Liver (tissue), 9 donors: ENCODE data around the gene OR10W1. TPM values are rescaled to one million over a fixed set of nuclear protein-coding genes. Genes with fewer than 3 reads are reported as not detected.

ENCODE experiments used
- DNase-seq: peaks from one replicate; pipeline ENCODE4 v3.0.0-alpha.2; 2017; ENCODE audit warnings: low spot score
- H3K27ac ChIP-seq, 2 donors: one replicate each; pipeline ENCODE4 v1.7.0; 2013; ENCODE audit warnings: inconsistent platforms in 2 of 2, low read length in 2 of 2, control low read depth in 1 of 2, low read depth in 1 of 2, mild to moderate bottlenecking in 1 of 2
- H3K27me3 ChIP-seq, 4 donors: one replicate each; pipeline versions ENCODE4 v1.6.1 to v1.7.0; 2013; ENCODE audit warnings: low read length in 3 of 4, inconsistent platforms in 1 of 4, mild to moderate bottlenecking in 1 of 4, moderate library complexity in 1 of 4; ENCODE audit not compliant: control insufficient read depth in 4 of 4, insufficient read depth in 4 of 4
- H3K36me3 ChIP-seq, 4 donors: one replicate each; pipeline versions ENCODE4 v1.6.1 to v1.7.0; 2013; ENCODE audit warnings: low read length in 3 of 4, mild to moderate bottlenecking in 3 of 4, low read depth in 1 of 4, moderate library complexity in 1 of 4; ENCODE audit not compliant: control insufficient read depth in 4 of 4, insufficient read depth in 3 of 4
- H3K4me1 ChIP-seq, 4 donors: one replicate each; pipeline versions ENCODE4 v1.6.1 to v1.7.0; 2013; ENCODE audit warnings: low read length in 3 of 4, mild to moderate bottlenecking in 3 of 4, moderate library complexity in 1 of 4; ENCODE audit not compliant: control insufficient read depth in 4 of 4, insufficient read depth in 4 of 4
- H3K4me3 ChIP-seq, 3 donors: one replicate each; pipeline versions ENCODE4 v1.6.1 to v1.7.0; 2013; ENCODE audit warnings: low read length in 3 of 3, control low read depth in 1 of 3, low read depth in 1 of 3, mild to moderate bottlenecking in 1 of 3
- H3K9ac ChIP-seq, 2 donors: one replicate each; pipeline ENCODE4 v1.7.0; 2013; ENCODE audit warnings: low read length in 2 of 2, mild to moderate bottlenecking in 2 of 2, moderate library complexity in 2 of 2, control low read depth in 1 of 2, low read depth in 1 of 2
- H3K9me3 ChIP-seq, 4 donors: one replicate each; pipeline versions ENCODE4 v1.6.1 to v1.7.0; 2013; ENCODE audit warnings: low read length in 3 of 4; ENCODE audit not compliant: control insufficient read depth in 4 of 4
- EGR1 ChIP-seq, 2 donors: IDR thresholded peaks; 2 replicates each; pipeline ENCODE4 v1.6.1; 2016 to 2018; ENCODE audit warnings: antibody characterized with exemption in 2 of 2, low read depth in 2 of 2
- FOXA1 ChIP-seq: IDR thresholded peaks from 2 replicates; pipeline ENCODE4 v1.6.1; 2016; ENCODE audit warnings: antibody characterized with exemption
- FOXA2 ChIP-seq: IDR thresholded peaks from 2 replicates; pipeline ENCODE4 v1.6.1; 2016; ENCODE audit warnings: antibody characterized with exemption
- GABPA ChIP-seq, 2 donors: IDR thresholded peaks in 1 of 2; conservative IDR thresholded peaks in 1 of 2; 2 replicates each; pipeline ENCODE4 v1.6.1; 2016; ENCODE audit warnings: antibody characterized with exemption in 2 of 2, mild to moderate bottlenecking in 1 of 2, moderate library complexity in 1 of 2
- HNF4A ChIP-seq, 2 donors: conservative IDR thresholded peaks; 2 replicates each; pipeline ENCODE4 v1.6.1; 2016; ENCODE audit warnings: antibody characterized with exemption in 2 of 2, mild to moderate bottlenecking in 2 of 2
- HNF4G ChIP-seq: IDR thresholded peaks from 2 replicates; pipeline ENCODE4 v1.6.1; 2016; ENCODE audit warnings: antibody characterized with exemption
- JUND ChIP-seq, 2 donors: IDR thresholded peaks; 2 replicates each; pipeline ENCODE4 v1.6.1; 2016; ENCODE audit warnings: antibody characterized with exemption in 2 of 2
- NR2F2 ChIP-seq: IDR thresholded peaks from 2 replicates; pipeline ENCODE4 v1.6.1; 2016; ENCODE audit warnings: antibody characterized with exemption
- RXRA ChIP-seq, 2 donors: IDR thresholded peaks; 2 replicates each; pipeline ENCODE4 v1.6.1; 2017 to 2018; ENCODE audit warnings: antibody characterized with exemption in 2 of 2, mild to moderate bottlenecking in 1 of 2
- TAF1 ChIP-seq: conservative IDR thresholded peaks from 2 replicates; pipeline ENCODE4 v1.6.1; 2016; ENCODE audit warnings: antibody characterized with exemption, mild to moderate bottlenecking
- YY1 ChIP-seq: IDR thresholded peaks from 2 replicates; pipeline ENCODE4 v1.6.1; 2016; ENCODE audit warnings: antibody characterized with exemption, mild to moderate bottlenecking
- WGBS: extraction: QIAGEN DNeasy Blood & Tissue Kit; methylation state at CpG from one replicate; pipeline ENCODE4 v1.1.7; 2013; 5-methylcytosine and 5-hydroxymethylcytosine counted together
- polyA plus RNA-seq, 2 donors: library from polyadenylated mRNA; stranded (reverse) in 1 of 2; unstranded in 1 of 2; fragments of 200-250 nt in 1 of 2; fragments of >200 nt in 1 of 2; fragmentation: Nextera tagmentation in 1 of 2; extraction: Ambion mirVana in 1 of 2; gene quantifications; one replicate each; pipeline versions ENCODE4 v1.2.1 to v1.2.3, GENCODE V29; 2013 to 2015
- total RNA-seq, 2 donors: library from RNA; depleted of rRNA; stranded (reverse); fragments of >200 nt; gene quantifications; one replicate each; pipeline ENCODE4 v1.2.3, GENCODE V29; 2014
- TF ChIP-seq, protein P1 (sequence below): IDR thresholded peaks from 2 replicates; pipeline ENCODE4 v1.6.1; 2016; ENCODE audit warnings: antibody characterized with exemption
- TF ChIP-seq, protein P2 (sequence below): IDR thresholded peaks from 2 replicates; pipeline ENCODE4 v1.6.1; 2016; ENCODE audit warnings: antibody characterized with exemption
- TF ChIP-seq, protein P3 (sequence below): fragments of 150-350 bp; IDR thresholded peaks from 2 replicates; pipeline ENCODE4 v1.5.1; 2017; ENCODE audit warnings: improper control_type of control experiment, low read depth, low read length; ENCODE audit not compliant: missing input control
- TF ChIP-seq, protein P4 (sequence below): IDR thresholded peaks from 2 replicates; pipeline ENCODE4 v1.6.1; 2016; ENCODE audit warnings: antibody characterized with exemption
- donor health status: healthy.
- donor health status: healthy.
- donor health status: healthy.
- donor health status: healthy.
- donor health status: healthy.

The OR10W1 gene, protein sequence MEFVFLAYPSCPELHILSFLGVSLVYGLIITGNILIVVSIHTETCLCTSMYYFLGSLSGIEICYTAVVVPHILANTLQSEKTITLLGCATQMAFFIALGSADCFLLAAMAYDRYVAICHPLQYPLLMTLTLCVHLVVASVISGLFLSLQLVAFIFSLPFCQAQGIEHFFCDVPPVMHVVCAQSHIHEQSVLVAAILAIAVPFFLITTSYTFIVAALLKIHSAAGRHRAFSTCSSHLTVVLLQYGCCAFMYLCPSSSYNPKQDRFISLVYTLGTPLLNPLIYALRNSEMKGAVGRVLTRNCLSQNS
- total RNA-seq (not detected), polyA plus RNA-seq (not detected)

DNA sequence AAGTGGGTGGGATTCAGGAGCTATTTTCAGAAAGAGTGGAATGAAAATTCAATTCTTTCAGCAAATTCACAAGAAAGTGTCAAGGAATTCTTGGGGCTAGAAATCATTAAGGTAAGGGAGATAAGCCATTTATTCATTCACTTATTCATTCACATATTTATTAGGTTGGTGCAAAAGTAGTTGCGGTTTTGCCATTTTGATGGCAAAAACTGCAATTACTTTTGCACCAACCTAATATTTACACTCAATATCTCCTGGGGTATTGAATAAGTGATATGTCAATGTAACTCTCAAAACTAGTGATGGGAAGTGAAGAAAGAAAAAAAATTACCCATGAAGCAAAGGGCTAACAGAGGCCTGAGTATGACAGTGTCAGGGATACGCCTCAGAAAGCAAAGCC lies at the start of gene OR10W1:
Gene OR10W1 (minus strand): TSS at position 119 of the 400 bp plus-strand sequence. CDS start 402 bp downstream, outside the sequence.
- Histone ChIP-seq H3K4me3 (no peak within 1 kb of the TSS), H3K36me3 (no peaks in the 10 kb centered on the region), H3K4me1 (no peaks in the 10 kb centered on the region), H3K9me3 (no peaks in the 10 kb centered on the region), H3K9ac (no peak within 1 kb of the TSS), H3K27me3 (no peaks in the 10 kb centered on the region), H3K27ac (no peak within 1 kb of the TSS)
- WGBS, result 85% methylated on average over 2 of the region's 2 CpGs
- TF ChIP-seq EGR1 (IDR thresholded peaks at IDR 0.05; ENCODE audit: low read depth in 2 of 2) (no peak), HNF4G (no peak), YY1 (no peak), NR2F2 (no peak), RXRA (IDR thresholded peaks at IDR 0.05) (no peak), HNF4A (conservative IDR thresholded peaks at IDR 0.05) (no peak), TAF1 (no peak), FOXA2 (no peak), FOXA1 (no peak)
- TF ChIP-seq, protein P1, sequence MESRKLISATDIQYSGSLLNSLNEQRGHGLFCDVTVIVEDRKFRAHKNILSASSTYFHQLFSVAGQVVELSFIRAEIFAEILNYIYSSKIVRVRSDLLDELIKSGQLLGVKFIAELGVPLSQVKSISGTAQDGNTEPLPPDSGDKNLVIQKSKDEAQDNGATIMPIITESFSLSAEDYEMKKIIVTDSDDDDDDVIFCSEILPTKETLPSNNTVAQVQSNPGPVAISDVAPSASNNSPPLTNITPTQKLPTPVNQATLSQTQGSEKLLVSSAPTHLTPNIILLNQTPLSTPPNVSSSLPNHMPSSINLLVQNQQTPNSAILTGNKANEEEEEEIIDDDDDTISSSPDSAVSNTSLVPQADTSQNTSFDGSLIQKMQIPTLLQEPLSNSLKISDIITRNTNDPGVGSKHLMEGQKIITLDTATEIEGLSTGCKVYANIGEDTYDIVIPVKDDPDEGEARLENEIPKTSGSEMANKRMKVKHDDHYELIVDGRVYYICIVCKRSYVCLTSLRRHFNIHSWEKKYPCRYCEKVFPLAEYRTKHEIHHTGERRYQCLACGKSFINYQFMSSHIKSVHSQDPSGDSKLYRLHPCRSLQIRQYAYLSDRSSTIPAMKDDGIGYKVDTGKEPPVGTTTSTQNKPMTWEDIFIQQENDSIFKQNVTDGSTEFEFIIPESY, result no peak
- TF ChIP-seq, protein P2, sequence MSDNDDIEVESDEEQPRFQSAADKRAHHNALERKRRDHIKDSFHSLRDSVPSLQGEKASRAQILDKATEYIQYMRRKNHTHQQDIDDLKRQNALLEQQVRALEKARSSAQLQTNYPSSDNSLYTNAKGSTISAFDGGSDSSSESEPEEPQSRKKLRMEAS, result no peak
- TF ChIP-seq, protein P3, sequence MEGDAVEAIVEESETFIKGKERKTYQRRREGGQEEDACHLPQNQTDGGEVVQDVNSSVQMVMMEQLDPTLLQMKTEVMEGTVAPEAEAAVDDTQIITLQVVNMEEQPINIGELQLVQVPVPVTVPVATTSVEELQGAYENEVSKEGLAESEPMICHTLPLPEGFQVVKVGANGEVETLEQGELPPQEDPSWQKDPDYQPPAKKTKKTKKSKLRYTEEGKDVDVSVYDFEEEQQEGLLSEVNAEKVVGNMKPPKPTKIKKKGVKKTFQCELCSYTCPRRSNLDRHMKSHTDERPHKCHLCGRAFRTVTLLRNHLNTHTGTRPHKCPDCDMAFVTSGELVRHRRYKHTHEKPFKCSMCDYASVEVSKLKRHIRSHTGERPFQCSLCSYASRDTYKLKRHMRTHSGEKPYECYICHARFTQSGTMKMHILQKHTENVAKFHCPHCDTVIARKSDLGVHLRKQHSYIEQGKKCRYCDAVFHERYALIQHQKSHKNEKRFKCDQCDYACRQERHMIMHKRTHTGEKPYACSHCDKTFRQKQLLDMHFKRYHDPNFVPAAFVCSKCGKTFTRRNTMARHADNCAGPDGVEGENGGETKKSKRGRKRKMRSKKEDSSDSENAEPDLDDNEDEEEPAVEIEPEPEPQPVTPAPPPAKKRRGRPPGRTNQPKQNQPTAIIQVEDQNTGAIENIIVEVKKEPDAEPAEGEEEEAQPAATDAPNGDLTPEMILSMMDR, result no peak
- no peak for DNase-seq

DNA sequence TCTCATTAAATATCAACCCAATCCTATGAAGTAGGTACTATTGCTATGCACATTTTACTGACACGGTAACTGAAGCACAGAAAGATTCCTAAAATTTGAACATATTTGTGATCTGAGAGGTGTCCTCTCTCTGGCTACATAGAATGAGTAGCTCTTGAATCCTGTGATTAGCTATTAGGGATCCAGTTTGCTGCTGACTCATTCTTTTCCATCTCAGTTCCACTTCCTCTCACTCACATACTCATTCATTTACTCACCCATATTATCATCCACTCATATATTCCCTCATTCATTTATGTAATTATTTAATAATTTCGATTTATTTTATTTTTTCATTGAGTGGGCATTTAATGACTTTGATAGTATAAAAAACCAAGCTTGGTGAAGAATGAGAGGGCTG lies 48.1 kb upstream of the OR10W1 start:
- no peak for DNase-seq
- Histone ChIP-seq H3K9me3 (no peaks in the 10 kb centered on the region), H3K4me3 (no peak overlapping the region), H3K9ac (no peak overlapping the region), H3K4me1 (no peaks in the 10 kb centered on the region), H3K36me3 (no peaks in the 10 kb centered on the region), H3K27ac (no peak overlapping the region), H3K27me3 (peaks cover 0 to 4% (median 0%) of the 10 kb centered on the region in 4 donors)
- WGBS, result 61% methylated on average over 2 of the region's 2 CpGs
- TF ChIP-seq, protein P2, result no peak
- TF ChIP-seq GABPA (IDR thresholded peaks at IDR 0.05 in 1 of 2, conservative IDR thresholded peaks at IDR 0.05 in 1 of 2), result no peak
- TF ChIP-seq, protein P4, sequence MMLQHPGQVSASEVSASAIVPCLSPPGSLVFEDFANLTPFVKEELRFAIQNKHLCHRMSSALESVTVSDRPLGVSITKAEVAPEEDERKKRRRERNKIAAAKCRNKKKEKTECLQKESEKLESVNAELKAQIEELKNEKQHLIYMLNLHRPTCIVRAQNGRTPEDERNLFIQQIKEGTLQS, result no peak
- TF ChIP-seq JUND (IDR thresholded peaks at IDR 0.05), result no peak
- no peak for TF ChIP-seq NR2F2
- TF ChIP-seq, protein P1, result no peak
- TF ChIP-seq RXRA (IDR thresholded peaks at IDR 0.05), result no peak
- TF ChIP-seq FOXA1, result no peak
- TF ChIP-seq TAF1, result no peak
